GM21390 (cell line): ENCODE results near the gene KNG1.
"Not testable (repeated sequence)": the region's sequence is repeated elsewhere in the genome, so short reads cannot be mapped to it uniquely, and the experiment has no call there.

Experiments used
- ATAC-seq: cut with Tn5 transposase; IDR thresholded peaks from one replicate; pipeline ENCODE4 v1.9.1; 2021; ENCODE audit not compliant: unreplicated experiment

KNG1 gene

GRCh38 chr3:186717039-186717457 is at the start of gene KNG1:
Gene KNG1 (plus strand): TSS chr3:186717359. CDS start chr3:186717543, 184 bp downstream.
- ATAC-seq = no peak

DNA sequence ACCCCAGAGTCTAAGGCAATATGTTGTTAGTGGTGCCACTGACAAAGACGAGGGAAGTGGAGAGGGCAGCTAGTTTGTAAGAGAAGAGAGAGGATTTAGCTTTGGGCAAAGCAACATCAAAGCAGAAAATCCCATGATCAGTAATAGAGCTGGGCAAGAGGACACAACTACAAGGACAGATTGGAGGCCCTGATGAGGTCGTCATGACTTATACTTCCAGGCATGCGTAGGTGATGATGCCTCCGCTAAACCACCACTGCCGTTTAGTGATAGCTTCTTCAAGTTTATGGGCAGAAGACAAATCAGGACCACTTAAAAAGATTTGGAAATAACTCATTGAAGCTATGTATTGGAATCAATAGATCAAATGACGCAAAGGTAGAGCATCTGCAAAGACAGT is 48.7 kb upstream of the KNG1 start:
- no peak for ATAC-seq

DNA sequence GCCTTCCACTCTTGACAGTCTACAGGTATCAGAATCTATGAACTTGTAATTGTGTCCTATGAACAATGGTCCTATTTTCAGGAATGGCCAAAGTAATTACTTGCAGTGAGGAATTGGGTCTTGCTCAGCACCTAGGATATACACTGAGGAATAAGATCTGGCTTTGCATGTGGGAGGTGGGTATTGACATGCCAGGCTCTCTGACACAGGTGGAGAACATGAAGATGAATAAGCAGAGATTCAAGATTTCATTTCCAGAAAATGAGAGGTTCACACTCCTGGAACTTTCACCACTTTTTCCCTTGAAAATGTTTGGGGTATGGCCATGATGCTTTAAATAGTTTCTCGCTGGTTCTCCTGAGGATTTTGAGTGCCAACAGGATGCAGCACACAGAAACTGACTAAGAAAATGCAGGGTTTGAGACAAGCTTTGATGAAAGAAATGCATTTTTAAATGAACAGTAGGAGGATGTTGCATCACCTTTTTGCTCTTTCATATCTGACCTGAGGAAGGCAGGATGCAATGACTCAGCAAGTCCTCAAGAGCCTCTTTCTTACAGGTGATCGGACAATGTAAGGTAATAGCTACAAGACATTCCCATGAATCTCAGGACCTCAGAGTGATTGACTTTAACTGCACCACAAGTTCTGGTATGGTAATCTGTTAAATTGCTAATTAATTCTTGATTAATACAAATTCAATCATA is 47.6 kb upstream of the KNG1 start:
- ATAC-seq = no peak

DNA sequence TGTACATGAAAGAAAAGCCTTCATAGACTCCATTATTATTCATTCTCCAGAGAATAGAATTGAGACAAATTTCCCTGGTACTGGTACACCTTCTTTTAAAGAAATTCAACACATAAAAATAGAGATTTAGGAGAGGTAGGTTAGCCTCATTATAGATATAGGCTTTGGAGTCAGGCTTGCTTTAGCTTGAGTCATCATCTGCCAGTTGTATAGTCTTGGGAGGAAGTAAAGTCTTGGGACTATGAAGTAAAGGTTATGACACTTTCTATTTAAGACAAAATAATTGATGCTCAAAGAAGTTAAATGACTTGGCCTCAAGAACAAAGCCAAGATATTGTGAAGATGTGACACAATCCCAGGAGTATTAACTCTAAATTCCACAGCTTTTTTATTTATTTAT is 47.0 kb upstream of the KNG1 start:
- no peak for ATAC-seq

GRCh38 chr3:186671051-186671450 is 46.1 kb upstream of the KNG1 start:
- ATAC-seq = no peak

DNA sequence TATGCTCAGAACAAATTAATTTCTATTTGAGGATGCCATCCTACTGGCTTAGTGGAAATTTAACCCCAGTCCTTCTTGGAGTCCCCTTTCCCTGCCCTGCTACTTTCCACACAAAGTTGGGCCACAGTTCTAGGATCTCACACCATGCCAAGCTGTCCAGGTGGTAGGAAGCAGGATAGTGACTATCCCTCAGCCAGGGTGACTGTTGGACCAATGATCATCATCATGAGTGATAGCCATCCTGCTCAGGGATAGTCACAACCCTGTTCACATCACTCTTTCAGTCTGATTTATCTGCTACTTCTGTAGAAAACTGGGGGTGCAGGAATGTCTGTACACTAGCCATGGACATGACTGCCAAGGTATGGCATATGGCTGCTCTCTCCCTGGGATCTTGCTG is 38.6 kb upstream of the KNG1 start:
- no peak for ATAC-seq

DNA sequence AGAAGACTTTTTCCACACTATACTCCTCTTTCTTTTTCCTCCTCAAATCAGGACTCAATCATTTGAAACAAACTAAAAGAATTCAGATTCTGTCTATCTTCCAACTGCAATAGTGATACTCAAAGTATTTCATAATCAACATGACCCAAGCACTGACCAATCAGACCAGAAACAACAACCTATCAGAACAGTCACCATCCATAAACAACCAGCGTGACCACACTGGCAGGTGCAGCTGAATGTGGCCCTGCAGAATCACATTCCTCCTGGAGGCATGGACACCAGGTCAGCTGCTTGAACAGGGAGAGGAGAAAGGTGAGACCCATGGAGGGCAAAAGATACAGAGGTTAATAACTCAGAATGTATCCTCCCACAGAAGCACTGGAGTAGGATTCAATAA is 38.0 kb upstream of the KNG1 start:
- no peak for ATAC-seq

DNA sequence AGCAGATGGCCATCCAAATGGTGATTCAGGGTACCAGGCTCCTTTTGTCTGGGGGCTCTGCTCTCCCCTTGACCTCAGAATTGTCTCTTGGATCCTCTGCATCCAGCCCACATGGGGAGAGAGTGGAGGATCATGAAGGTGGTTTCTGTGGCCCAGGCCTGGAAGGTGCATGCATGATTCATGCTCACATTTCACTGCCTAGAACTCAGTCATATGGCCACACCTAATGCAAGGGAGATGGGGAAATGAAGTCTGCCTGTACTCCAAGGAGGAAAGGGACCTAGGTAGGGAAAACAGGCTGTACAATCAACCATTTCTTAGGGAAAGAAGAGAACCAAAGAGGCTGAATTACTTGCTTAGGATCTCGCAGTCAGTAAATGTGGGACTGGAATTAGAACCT is 36.3 kb upstream of the KNG1 start:
- ATAC-seq = no peak

DNA sequence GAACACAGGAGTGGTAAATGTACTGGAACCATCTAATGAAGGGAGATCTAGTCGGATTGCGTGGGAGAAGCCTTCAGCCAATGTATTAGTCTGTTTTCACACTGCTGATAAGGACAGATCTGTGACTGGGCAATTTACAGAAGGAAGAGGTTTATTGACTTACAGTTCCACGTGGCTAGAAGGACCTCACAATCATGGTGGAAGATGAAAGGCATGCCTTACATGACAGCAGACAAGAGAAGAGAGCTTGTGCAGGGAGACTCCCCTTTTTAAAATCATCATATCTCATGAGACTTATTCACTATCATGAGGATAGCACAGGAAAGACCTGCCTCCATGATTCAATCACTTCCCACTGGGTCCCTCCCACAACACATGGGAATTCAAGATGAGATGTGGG is 34.3 kb upstream of the KNG1 start:
- ATAC-seq = no peak

GRCh38 chr3:186683979-186684378 is 33.2 kb upstream of the KNG1 start:
- ATAC-seq = no peak

DNA sequence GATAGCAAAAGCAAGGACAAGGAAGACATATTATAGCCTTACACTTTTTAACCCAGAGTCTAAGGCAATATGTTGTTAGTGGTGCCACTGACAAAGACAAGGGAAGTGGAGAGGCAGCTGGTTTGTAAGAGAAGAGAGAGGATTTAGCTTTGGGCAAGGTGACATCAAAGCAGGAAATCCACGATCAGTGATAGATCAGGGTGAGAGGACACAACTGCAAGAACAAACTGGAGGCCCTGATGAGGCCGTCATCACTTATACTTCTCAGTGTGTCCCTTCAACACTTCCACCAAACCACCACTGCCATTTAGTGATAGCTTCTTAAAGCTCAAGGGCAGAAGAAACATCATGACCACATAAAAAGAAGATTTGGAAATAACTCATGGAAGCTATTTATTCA is 30.7 kb upstream of the KNG1 start:
- not testable (repeated sequence) for ATAC-seq

- ATAC-seq = no peak
These were observed 30.0 kb upstream of the KNG1 start for GRCh38 chr3:186687120-186687651.

GRCh38 chr3:186690304-186690703 is 26.9 kb upstream of the KNG1 start:
- ATAC-seq = not testable (repeated sequence)

- no peak for ATAC-seq
These were observed 25.5 kb upstream of the KNG1 start for GRCh38 chr3:186691676-186692075.

DNA sequence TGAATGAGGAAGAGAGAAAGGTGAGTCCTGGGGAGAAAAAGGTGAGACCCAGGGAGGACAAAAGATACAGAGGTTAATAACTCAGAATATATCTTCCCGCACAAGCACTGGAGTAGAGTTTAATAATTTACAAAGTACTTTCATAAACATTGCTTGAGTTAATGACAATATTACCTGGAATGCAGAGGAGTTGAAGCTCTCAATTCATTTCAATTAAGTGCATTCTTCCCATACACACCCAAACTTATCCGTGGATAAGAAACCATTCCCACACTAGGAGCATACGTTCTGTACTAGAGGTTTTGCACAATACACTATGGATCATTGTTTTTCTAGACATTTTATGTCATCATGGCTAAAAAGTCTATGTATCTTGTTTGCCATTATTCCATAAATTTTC is 23.3 kb upstream of the KNG1 start:
- no peak for ATAC-seq

DNA sequence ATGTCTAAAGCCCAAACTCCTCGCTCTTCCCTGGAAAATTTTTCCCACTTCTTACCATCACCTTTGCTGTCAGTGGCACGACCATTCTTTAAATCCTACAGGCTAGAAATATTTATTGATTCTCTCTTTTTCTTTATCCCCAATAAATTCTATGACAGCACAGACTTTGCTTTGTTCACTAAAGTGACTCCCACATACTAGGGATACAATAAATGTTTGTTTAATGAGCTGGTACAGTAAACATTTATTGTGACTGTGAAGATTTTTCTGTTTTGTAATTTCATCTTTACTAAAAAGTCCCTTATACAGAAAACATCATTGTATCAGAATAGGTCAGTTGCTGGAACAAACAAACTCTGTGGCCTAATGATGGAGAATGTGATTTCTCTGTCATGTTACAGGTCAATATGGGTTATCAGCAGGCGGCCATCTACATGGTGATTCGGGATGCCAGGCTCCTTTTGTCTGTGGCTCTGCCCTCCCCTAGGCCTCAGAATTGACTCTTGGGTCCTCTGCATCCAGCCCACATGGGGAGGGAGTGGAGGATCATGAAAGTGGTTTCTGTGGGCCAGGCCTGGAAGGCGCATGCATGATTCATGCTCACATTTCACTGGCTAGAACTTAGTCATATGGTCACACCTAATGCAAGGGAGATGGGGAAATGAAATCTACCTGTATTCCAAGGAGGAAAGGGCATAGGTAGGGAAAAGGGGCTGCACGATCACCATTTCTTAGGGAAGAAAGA is 22.7 kb upstream of the KNG1 start:
- ATAC-seq = no peak

DNA sequence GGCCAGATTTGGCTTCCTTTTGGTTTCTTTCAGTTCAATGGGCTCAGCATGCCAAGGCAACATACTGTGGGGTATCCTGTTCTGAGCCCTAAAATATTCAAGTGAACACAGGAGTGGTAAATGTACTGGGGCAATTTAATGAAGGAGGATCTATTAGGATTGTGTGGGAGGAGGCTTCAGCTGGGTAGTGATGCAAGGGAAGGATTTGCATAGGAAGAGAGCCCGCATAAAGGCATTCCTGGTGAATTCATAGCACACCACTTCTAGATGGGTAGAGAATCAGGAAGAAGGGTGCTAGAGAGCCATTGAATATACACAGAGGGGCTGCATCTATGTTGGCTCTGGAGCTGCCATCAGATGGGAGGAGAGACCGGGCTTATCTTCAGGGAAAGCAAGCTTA is 20.6 kb upstream of the KNG1 start:
- no peak for ATAC-seq

DNA sequence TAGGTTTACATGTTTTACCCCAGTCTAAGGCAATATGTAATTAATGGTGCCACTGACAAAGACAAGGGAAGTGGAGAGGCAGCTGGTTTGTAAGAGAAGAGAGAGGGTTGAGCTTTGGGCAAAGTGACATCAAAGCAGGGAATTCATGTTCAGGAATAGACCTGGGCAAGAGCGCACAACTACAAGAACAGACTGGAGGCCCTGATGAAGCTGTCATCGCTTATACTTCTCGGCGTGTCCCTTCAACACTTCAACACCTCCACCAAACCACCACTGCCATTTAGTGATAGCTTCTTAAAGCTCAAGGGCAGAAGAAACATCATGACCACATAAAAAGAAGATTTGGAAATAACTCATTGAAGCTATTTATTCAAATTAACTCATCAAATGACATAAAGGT is 19.6 kb upstream of the KNG1 start:
- no peak for ATAC-seq

DNA sequence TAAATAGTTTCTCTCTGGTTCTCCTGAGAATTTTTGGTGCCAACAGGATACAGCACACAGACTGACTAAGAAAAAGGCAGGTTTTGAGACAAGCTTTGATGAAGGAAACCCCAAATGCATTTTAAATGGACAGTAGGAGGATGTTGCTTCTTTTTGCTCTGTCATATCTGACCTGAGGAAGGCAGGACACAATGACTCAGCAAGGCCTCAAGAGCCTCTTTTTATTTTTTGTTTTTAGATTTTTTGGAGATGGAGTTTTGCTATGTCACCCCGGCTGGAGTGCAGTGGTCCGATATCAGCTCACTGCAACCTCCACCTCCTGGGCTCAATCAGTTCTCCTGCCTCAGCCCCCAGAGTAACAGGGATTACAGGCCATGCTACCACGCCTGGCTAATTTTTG is 16.9 kb upstream of the KNG1 start:
- ATAC-seq = no peak

- not testable (repeated sequence) for ATAC-seq
These were observed 14.7 kb upstream of the KNG1 start for GRCh38 chr3:186702451-186702850.

DNA sequence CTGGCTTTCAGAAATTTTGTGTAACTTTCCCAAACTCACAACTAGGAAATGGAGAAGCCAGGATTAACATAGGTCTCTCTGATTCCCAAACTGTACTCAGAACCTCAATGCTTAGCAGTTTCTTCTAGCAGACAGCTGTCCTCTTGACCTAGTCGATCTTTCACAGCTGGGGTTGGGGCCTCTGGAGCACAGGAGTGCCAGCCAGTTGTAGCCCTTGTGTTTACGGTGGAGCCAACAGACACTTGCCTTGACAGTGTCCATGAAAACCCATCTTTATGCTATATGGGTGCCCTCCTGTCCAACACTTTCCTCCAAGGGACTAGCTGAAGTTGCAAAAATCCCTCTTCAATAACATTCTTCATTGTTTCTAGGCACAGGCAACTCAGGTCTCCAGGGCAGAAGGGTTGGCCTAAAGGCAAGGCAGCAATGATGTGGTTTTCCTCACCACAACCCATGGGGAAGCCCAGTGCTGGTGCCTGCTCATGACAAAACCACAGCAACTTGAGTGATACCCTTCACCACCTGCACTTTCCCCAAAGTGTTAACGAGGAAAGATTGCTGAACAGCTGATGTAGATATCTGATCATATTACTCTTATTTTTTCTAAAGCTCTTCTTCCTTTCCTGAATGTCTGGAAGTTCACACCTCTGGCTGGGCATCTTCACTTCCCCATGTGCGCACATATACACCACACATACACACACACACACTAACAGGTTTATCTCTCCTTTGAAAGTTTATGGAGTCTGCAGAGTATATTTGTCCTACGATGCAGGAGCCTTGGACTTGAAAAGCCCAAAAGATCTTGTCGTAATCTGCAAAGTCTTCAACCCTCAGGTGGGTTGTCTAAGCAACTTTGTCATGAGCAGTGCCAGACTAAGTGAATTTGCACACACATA is 11.0 kb upstream of the KNG1 start:
- peak; percentile 58 for ATAC-seq
